NOMO-1 treated with DMSO at 0.1 percent for 48 hours (cell line): ENCODE measurements around the gene FAM83E.

Source experiments
- DNase-seq: peaks from one replicate; lab custom pipeline; 2025; ENCODE audit not compliant: unreplicated experiment; lab: John Stamatoyannopoulos, UW

The FAM83E gene

DNA sequence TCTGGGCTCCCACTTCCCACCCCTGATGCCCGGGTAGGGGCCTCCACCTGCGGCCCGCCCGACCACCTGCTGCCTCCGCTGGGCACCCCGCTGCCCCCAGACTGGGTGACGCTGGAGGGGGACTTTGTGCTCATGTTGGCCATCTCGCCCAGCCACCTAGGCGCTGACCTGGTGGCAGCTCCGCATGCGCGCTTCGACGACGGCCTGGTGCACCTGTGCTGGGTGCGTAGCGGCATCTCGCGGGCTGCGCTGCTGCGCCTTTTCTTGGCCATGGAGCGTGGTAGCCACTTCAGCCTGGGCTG, 14.4 kb upstream of the FAM83E start:
- no peak for DNase-seq

DNA sequence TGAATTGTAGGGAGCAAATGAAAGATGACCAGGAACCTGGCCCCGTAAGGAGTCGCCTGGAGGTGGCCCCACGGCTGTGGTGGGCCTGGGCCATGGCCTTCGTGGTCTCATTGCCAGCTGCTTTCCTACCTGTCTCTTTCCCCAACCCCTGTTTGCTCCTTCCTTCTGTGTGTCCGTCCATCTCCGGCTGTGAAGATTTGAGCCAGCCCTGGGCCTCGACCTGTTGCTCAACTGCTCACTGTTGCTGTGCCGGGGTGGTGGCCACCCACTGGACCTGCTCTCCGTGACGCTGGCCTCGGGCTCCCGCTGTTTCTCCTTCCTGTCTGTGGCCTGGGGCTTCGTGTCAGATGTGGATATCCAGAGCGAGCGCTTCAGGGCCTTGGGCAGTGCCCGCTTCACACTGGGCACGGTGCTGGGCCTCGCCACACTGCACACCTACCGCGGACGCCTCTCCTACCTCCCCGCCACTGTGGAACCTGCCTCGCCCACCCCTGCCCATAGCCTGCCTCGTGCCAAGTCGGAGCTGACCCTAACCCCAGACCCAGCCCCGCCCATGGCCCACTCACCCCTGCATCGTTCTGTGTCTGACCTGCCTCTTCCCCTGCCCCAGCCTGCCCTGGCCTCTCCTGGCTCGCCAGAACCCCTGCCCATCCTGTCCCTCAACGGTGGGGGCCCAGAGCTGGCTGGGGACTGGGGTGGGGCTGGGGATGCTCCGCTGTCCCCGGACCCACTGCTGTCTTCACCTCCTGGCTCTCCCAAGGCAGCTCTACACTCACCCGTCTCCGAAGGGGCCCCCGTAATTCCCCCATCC, 13.8 kb upstream of the FAM83E start:
- DNase-seq, result no peak

GRCh38 chr19:48627865-48628314, 13.0 kb upstream of the FAM83E start:
- DNase-seq, result no peak

DNA sequence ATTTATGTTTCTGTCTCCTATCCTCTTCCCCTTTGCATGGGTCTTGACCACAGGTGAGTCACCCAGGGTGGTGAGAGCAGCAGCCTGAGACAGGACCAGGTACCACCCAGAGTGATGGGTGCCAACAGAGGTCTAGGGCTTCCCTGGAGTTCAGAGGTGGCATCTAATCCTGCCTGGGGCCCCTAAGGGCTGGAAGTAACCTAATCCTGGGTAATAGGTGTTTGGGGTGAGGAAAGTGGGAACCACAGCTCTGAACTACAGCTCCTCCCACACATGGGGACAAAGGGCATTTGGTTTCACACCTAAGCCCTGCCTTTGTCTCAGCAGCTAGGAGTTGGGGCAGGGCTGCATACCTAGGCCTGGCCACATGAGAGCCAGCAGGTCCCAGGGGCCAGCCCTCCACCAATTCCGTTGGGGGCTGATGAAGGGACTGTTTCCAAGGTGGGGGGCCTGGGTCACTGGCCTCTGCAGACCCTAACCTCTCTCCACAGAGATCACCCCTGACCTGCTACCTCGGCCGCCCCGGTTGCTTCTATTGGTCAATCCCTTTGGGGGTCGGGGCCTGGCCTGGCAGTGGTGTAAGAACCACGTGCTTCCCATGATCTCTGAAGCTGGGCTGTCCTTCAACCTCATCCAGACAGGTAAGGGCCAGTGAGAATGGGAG, 12.5 kb upstream of the FAM83E start:
- DNase-seq, result peak; percentile 18

DNA sequence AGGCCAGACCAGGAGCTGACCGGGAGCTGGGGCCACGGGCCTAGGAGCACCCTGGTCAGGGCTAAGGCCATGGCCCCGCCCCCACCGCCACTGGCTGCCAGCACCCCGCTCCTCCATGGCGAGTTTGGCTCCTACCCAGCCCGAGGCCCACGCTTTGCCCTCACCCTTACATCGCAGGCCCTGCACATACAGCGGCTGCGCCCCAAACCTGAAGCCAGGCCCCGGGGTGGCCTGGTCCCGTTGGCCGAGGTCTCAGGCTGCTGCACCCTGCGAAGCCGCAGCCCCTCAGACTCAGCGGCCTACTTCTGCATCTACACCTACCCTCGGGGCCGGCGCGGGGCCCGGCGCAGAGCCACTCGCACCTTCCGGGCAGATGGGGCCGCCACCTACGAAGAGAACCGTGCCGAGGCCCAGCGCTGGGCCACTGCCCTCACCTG, 11.0 kb upstream of the FAM83E start:
- no peak for DNase-seq

DNA sequence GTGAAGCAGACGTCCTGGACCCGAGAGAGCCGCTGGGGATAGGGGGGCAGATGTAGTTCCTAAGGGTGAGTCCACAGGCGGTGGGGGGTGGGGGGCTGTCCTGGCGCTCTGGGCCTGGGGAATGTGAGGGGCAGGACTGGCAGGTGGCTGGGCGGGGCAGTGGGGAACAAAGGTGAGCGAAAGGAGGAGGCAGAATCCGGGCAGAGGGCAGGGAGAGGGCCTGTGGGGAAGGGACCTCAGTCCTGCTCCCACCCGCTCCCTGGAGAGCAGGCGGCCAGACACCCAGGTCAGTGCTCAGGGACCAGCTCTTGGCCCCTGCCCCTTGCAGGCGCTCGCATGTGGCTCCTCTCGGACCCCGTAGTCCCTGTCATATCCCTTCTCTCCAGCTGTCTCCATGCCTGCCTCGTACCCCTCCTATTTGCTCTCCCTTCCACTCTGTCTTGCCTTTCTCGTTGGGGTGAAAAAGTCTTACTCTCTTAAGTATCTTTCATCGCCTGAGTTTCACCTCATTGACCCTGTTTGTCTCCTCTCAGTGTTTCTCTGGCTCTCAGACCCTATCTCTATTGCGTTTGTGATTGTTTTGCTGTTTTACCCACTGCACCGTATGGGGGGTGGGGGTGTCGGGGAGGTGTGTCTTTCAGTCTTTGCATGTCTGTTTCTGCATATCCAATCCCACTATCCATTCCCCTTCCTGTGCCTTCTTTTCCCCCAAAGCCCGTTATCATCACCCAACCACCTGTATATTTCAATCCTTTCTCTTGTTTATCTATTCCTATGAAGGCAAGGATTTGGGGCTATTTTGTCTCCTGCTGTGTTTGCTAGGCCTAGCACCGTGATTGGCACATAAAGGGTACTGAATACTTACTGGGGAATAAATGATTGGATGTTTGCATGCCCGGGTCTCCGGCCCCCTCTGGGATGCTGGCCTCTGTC, 10.2 kb upstream of the FAM83E start:
- DNase-seq, result no peak

DNA sequence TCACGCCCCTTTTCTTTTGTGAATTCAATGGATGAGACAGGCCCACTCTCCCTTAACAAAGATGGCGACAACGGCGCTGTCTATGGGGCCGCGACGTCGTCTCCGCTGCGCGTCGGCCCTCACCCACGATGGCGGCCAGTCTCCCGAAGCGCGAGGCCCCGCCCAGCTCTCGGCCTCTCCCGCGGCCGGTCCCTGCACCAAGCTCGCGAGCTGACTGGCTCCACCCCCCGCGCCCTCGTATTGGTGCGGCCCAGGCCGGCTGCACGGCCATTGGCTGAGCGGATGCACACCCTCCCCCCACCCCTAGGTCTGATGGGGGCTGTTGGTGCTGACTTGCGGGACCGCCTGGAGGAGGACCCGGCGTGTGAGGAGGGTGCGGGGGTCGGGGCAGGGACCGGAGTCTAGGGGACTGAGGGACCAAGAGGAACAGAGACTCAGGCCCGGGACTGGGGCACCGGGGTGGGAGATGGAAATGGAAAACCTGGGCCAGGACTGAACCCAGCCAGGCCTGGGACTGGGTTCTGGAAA, 9.3 kb upstream of the FAM83E start:
- no peak for DNase-seq

- DNase-seq, result no peak
These were observed 8.7 kb upstream of the FAM83E start for GRCh38 chr19:48623556-48624066.

DNA sequence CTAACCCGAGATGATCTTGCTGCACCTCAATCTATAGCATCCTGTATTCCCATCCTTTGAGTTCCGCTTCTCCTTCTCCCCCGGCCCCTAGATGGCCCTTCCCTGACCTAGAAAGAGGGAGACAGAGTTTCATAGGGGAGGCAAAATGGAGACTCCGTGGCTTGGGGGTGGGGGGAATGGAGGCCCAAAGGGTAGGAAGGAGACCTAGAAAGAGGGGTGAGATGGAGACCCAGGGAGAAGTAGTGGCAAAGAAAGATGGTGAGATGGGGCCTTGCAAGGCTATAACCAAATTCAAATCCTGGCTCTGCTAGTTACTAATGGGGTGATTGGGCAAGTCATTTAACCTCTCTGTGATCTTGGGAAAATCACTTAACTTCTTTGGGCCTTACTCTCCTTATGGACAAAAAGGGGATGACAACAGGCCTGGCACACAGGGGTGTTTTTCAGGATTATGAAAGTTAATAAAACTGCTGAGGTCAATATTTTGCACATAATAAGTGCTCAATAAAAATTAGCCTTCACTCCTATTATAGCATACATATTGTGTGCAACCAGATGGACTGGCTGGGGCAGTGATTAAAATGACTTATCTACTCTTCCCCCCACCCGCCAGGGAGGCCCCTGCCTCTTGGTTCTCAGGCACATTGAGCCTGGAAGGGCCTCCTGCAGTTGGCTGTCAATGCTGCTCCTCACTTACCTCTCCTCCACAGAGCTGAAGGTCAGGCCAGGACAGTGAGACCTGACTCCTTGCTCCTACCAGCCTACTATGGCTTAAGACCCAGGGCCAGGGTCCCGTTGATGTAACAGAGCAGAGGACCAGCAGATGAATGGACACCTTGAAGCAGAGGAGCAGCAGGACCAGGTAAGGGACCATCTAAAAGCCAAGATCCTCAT, 5.1 kb upstream of the FAM83E start:
- peak; percentile 27 for DNase-seq

- peak; percentile 100 for DNase-seq
These were observed 4.2 kb upstream of the FAM83E start, which contains the start of the genes RPL18 and SPHK2 for GRCh38 chr19:48618916-48619691. Gene RPL18 (minus strand): TSS chr19:48619178. CDS start chr19:48619143, 35 bp downstream. Gene SPHK2 (plus strand): TSS chr19:48619506. CDS start chr19:48620515, 1,009 bp downstream.

DNA sequence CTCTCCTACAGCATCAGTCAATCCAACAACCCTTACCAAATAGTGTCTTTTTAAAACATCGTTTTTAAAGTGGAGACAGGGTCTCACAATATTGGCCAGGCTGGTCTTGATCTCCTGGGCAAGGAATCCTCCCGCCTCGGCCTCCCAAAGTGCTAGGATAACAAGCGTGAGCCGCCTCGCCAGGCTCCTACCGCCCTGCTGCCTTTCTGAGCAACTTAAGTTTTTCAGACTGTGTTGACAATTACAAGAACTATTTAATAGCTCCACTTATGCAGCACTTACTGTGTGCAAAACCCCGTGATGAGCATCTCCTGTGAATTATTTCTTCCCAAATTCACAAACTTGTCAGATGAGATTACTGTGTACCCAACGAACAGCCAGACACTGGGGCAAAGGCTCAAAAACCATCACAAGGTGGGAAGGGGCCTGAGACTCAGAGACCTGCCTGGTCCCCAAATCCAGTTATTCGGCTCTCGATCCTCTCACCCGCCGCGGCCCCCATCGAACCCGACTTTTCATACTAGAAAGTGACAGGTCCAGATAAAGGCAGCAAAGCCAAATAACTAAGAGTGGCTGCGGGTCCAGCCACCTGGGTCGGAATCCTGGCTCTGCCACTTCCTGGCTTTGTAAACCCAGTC, 3.5 kb upstream of the FAM83E start:
- DNase-seq, result no peak

- no peak for DNase-seq
These were observed 2.5 kb upstream of the FAM83E start for GRCh38 chr19:48617146-48617937.

GRCh38 chr19:48616491-48617056, 1.7 kb upstream of the FAM83E start:
- DNase-seq, result no peak

- DNase-seq, result no peak
These were observed 1.2 kb upstream of the FAM83E start for GRCh38 chr19:48616041-48616436.

GRCh38 chr19:48615231-48616040, 560 bp upstream of the FAM83E start:
- DNase-seq, result no peak

GRCh38 chr19:48613852-48614435, 932 bp downstream of the FAM83E start:
- no peak for DNase-seq
